HG03442 (cell line): ENCODE data around the gene SARDH.

ENCODE experiments used
- ATAC-seq: cut with Tn5 transposase; IDR thresholded peaks from one replicate; pipeline ENCODE4 v1.9.1; 2021; ENCODE audit warnings: mild to moderate bottlenecking, moderate library complexity; ENCODE audit not compliant: unreplicated experiment

Gene SARDH

DNA sequence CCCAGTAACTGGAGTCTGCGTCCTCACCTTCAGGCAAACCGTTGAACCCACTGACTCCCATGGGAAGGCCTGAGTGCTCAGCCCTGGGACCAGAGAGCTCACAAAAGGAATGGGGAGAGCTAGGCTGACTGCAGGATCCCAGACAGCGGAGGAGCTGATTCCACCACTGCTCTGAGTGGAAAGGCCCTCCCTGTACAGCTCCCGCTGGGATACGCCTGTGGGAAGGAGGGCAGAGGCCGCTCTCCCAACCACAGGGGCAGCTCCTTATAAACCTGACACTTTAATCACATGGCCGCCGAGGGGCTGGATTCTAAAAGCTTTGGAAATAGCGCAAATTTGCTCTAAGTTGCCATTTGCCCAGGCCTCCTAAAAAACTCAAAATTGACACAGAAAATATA, 64.9 kb downstream of the SARDH start:
- ATAC-seq, result no peak

DNA sequence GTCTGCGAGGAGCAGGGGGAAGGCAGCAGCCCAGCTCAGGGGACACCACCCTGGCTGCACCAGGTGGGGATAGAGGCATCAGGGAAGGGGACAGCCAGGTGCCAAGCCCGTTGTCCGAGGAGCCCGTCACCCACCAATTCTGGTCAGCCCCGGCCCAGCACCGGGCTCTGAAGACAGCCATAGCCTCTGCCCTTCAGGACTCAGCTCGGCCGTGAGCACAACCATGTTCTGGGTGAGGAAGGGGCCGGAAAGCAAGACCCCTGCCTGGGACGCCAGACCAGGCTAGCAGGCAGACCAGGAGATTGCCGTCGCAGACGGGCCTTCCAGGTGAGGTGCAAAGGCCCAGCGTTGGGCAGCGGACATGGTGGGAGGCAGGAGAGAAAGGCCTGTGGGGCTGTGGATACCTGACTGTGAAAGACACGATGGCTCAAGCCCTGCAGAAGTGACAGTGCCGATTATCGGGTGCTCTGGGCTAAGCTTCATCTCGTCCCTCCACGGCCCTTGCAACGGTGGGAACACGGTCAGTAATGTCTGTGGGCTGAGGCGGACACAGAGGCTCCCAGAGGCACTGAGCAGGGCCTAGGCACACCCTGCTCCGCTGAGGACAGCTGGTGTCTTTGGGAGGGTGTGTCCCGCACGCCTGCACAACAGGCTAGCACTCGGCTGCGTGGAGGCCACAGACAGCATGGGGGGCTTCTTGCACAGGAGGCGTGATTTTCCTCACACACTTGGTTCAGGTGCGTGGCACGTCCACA, 65.5 kb downstream of the SARDH start:
- ATAC-seq, result no peak

DNA sequence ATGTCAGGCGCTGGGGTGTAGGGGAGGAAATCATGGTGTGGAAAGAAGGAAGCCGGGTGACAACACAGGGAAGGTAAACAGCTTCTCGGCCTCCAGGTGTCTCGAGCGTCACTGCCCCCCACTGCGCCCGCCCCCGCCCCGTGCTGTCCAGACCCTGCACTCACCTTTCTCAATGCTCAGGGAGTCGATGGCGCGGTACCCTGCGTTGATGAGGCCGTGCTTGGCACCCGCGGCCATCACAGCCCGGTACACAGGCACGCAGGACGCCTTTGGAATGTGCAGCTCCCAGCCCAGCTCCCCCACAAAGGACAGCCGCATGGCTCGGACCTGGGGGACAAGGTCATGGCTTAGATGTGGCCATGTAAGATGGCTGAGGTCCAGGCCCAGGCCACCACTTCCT, 66.8 kb downstream of the SARDH start:
- no peak for ATAC-seq

GRCh38 chr9:133670466-133670865, 67.7 kb downstream of the SARDH start:
- no peak for ATAC-seq

DNA sequence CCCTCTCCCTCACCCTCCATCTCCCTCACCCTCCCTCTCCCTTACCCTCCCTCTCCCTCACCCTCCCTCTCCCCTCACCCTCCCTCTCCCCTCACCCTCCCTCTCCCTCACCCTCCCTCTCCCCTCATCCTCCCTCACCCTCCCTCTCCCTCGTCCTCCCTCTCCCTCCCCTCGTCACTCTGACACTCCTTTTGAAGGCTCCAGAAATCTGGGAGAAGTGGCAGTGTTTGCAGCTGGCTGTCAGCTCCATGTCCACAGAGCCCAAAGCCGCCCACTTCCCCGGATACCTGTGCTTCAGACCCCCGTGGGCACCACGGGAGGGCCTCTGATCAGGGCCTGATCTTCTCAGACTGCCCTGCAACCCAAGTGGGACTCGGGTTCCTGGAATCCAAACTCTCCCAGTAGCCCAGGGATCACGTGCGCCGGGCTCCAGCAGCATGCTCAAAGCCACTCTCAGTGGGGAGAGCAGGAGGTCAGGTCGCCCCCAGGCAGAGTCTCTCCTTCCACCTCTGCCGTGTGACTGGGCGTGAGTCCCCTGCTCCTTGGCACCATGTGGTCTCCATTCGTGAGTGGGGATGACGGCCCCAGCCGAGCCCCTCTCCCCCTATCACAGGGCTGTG, 68.9 kb downstream of the SARDH start:
- no peak for ATAC-seq

GRCh38 chr9:133667759-133668450, 70.2 kb downstream of the SARDH start:
- ATAC-seq, result no peak

- ATAC-seq, result no peak
Observed at GRCh38 chr9:133666845-133667244, 71.3 kb downstream of the SARDH start.

DNA sequence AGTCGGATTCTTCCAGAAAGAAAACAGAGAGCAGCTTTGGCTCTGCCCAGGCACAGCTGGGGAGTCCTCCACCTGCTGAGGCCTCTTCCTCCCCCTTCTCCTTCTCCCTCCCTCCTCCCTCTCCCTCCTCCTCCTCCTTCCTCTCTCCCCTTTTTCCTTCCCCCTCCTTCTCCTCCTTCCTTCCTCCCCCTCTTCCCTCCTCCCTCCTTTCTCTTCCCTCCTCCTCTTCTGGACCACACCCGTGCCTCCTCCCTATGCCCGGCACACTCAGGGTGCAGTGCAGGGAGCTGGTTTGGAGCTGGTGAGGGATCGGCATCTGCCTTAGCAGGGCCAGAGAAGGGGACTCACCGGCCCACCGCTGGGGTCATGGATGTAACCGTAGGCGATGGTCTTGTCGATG, 71.8 kb downstream of the SARDH start:
- ATAC-seq, result no peak

GRCh38 chr9:133665535-133665934, 72.6 kb downstream of the SARDH start:
- ATAC-seq, result no peak

DNA sequence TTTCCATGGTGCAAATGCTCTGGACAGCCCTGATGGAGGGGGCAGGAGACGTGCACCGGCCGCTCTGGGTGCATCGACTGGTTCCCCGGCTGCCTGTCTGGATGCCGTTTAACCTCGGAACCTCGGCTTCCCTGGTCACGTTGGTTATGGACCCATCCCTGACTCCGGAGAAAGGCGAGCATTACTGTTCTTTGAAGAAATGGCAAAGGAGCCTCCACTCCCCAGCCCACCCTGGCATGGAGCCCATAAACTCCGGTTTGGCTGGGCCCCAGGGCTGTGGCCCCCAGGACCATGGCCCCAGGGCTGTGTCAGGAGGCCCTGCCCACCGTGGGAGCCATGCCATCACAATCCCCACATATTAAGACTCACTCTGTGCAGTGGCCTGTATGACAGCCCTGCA, 73.1 kb downstream of the SARDH start:
- no peak for ATAC-seq

DNA sequence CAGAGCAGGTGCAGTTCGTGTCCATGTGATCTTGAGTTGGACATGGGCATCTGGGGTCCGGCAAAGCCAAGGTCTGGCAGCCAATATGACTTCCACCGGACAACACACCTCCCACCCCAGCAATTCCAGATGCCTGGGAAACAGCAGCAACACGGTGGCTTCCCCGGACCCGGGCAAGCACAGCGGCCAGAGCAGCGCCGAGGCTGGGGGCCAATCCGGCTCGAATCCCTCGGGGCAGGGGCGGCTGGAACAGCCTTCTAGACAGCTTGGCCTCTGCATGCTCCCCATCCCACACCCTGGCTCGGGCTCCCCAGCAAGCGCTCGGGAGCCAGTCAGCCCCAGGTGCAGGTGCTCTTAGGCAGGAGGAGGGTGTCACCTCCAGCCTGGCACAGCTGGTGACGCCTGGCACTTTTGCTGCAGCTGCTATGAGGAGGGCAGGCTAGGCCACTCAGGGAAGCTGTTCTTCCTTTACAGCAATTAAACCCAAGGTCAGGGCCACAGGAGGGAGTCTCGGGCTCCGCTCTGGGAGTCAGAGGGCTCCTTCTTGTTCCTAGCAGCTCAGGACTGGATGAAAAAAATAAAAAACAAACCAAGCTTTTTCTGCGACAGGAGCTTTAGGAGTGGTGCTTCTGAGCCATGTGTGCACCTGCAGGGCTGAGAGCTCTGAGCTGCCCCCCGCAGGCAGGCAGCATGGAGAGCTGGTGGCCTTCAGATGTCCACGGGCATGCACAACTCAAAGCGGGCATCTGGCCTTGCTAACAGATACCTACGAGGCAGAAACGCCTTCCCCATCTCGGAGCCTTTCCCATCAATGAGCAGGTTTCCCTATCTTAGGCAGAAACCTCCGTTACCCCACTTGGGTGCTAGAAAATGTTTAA, 73.7 kb downstream of the SARDH start:
- ATAC-seq, result no peak

DNA sequence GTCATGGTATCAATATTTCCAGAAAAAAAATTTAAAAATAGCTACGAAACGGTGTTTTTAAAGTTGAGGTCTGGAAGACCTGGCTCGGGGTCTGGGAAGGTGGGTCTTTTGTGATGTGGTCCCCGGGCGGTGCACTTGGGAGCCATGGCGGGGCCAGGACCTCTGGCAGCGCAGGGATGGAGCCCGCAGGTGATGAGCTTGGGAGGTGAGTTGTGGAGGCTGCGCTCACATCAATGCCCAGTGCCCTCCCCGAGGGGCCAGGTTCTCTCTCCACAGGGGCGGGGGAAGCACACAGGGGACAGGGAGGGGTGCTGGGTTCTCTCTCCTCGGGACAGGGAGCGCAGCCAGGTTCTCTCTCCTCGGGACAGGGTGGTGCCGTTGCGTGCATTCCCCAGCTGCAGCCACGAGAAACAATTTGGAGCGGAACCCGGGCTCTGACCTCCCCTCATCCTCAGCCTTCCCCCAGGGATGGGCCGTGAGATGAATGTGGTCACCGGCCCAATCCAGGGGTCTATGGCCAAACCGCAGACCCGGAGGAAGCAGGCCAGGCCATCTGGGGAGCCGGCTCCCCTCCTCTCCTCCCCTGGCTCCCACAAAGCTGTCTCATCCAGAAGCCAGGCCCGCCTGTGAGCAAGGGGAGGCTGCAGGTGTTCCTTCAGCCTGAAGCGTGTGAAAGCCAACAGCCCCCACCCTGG, 76.2 kb downstream of the SARDH start:
- no peak for ATAC-seq

GRCh38 chr9:133659516-133659915, 78.6 kb downstream of the SARDH start:
- ATAC-seq, result no peak

GRCh38 chr9:133658442-133659431, 79.4 kb downstream of the SARDH start:
- ATAC-seq, result no peak

DNA sequence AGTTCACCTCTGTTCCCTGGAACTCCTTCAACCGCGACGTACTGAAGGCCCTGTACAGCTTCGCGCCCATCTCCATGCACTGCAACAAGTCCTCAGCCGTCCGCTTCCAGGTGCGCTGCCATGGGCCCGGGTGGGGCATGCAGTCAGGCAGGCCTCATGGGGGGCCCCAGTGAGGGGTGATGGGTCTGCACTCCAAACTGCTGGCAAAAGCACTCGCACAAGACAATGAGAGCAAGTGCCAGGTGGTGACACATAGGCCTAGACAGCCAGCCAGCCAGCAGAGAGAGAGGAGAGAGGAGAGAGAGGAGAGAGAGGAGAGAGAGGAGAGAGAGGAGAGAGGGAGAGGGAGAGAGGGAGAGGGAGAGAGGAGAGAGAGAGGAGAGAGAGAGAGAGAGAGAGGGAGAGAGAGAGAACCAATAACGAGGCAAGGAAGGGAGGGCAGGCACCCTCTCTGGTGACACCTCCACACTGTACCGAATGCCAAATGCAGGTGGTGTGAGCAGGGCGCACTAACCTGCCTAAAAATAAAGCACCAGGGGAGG, 81.0 kb downstream of the SARDH start:
- no peak for ATAC-seq

GRCh38 chr9:133656211-133657119, 81.7 kb downstream of the SARDH start:
- ATAC-seq, result no peak

DNA sequence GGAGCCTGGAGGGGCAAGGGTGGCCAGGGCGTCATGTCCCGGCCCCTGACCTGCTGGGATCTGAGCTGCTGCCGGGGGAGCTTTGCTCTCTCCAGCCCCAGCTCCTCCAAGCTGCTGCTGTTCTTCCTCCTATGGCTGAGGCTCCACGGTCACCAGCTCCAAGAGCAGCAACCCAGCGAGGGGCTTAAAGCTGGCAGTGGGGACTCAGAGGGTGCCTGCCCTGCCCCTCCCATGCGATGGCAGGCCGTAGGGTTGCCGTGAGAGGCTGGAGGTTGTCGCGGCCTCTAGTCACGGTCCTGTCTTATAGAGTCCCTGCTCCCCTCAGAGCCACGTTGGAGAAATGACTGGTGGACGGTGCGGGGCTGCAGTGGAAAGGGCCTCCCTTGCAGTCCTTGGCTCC, 82.5 kb downstream of the SARDH start:
- no peak for ATAC-seq
